Vagina (tissue), 2 donors: Measurements from ENCODE around the gene PLA2G2D.

Source experiments
- POLR2A ChIP-seq, 2 donors: fragments of 450-650 bp; IDR thresholded peaks; one replicate each; pipeline ENCODE4 v1.6.1; 2017; ENCODE audit warnings: antibody characterized with exemption in 2 of 2, mild to moderate bottlenecking in 2 of 2, moderate library complexity in 2 of 2
- POLR2AphosphoS5 ChIP-seq, 2 donors: sonication (generic); formaldehyde crosslinking; IDR thresholded peaks; one replicate each; pipeline ENCODE4 v1.9.0; 2017; ENCODE audit warnings: antibody characterized with exemption in 2 of 2, mild to moderate bottlenecking in 2 of 2, low read depth in 1 of 2; ENCODE audit not compliant: insufficient read depth in 1 of 2
- TF ChIP-seq, protein P1 (sequence below), 3 experiments: fragments of 450-650 bp in 2 of 3; fragments of 200-600 bp in 1 of 3; sonication (generic) in 1 of 3; IDR thresholded peaks; one replicate each; pipeline ENCODE4 v1.5.1; 2017 to 2019; ENCODE audit warnings: antibody characterized with exemption in 3 of 3, mild to moderate bottlenecking in 2 of 3, moderate library complexity in 2 of 3

GRCh38 chr1:20074725-20075171 lies 44.6 kb downstream of the PLA2G2D start:
- TF ChIP-seq, protein P1, sequence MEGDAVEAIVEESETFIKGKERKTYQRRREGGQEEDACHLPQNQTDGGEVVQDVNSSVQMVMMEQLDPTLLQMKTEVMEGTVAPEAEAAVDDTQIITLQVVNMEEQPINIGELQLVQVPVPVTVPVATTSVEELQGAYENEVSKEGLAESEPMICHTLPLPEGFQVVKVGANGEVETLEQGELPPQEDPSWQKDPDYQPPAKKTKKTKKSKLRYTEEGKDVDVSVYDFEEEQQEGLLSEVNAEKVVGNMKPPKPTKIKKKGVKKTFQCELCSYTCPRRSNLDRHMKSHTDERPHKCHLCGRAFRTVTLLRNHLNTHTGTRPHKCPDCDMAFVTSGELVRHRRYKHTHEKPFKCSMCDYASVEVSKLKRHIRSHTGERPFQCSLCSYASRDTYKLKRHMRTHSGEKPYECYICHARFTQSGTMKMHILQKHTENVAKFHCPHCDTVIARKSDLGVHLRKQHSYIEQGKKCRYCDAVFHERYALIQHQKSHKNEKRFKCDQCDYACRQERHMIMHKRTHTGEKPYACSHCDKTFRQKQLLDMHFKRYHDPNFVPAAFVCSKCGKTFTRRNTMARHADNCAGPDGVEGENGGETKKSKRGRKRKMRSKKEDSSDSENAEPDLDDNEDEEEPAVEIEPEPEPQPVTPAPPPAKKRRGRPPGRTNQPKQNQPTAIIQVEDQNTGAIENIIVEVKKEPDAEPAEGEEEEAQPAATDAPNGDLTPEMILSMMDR (IDR thresholded peaks at IDR 0.05), result no peak
- TF ChIP-seq POLR2A (IDR thresholded peaks at IDR 0.05) (no peak), POLR2AphosphoS5 (IDR thresholded peaks at IDR 0.05; ENCODE audit: insufficient read depth in 1 of 2, low read depth in 1 of 2) (no peak)
